ENCODE data around the gene ZFP36L1.

ZFP36L1 gene

GRCh38 chr14:68762953-68763764, 29.7 kb downstream of the ZFP36L1 start:
- TF ChIP-seq CTCF (IDR thresholded peaks at IDR 0.05; ENCODE audit: borderline replicate concordance, extremely low read depth, low read length, poor library complexity, severe bottlenecking) (no peak), EZH2 (IDR thresholded peaks at IDR 0.05; ENCODE audit: borderline replicate concordance, low read depth, low read length, severe bottlenecking) (no peak)
- H2AFZ ChIP-seq (ENCODE audit: low read depth, low read length), result no peak overlapping the region
- H3K4me2 ChIP-seq (ENCODE audit: insufficient read depth, low read length), result no peak overlapping the region
- H3K27ac ChIP-seq (ENCODE audit: low read length), result no peak overlapping the region
- no peaks in the 10 kb centered on the region for H4K20me1 ChIP-seq (ENCODE audit: insufficient read depth, low read length)
- H3K4me3 ChIP-seq (ENCODE audit: low read depth in 1 of 2, low read length in 2 of 2), result no peak overlapping the region
- H3K36me3 ChIP-seq (ENCODE audit: insufficient read depth, low read length), result no peaks in the 10 kb centered on the region
- no peak overlapping the region for H3K9ac ChIP-seq (ENCODE audit: low read depth, low read length)
- DNase-seq (no peak), ATAC-seq (ENCODE audit: insufficient read depth, low read depth) (no peak)
- H3K4me1 ChIP-seq (ENCODE audit: insufficient read depth, low read length), result no peaks in the 10 kb centered on the region
- no peaks in the 10 kb centered on the region for H3K27me3 ChIP-seq (ENCODE audit: insufficient read depth, low read length, poor library complexity)
- H3K9me3 ChIP-seq (ENCODE audit: insufficient read depth, low read length, severe bottlenecking), result no peaks in the 10 kb centered on the region
- H3K79me2 ChIP-seq (ENCODE audit: insufficient read depth, low read length), result no peaks in the 10 kb centered on the region

GRCh38 chr14:68761391-68761790, 31.5 kb downstream of the ZFP36L1 start:
- Histone ChIP-seq H3K9ac (ENCODE audit: low read depth, low read length) (no peak overlapping the region), H3K4me1 (ENCODE audit: insufficient read depth, low read length) (no peaks in the 10 kb centered on the region), H3K27me3 (ENCODE audit: insufficient read depth, low read length, poor library complexity) (no peaks in the 10 kb centered on the region), H2AFZ (ENCODE audit: low read depth, low read length) (no peak overlapping the region), H3K9me3 (ENCODE audit: insufficient read depth, low read length, severe bottlenecking) (no peaks in the 10 kb centered on the region), H3K4me2 (ENCODE audit: insufficient read depth, low read length) (no peak overlapping the region), H3K36me3 (ENCODE audit: insufficient read depth, low read length) (no peaks in the 10 kb centered on the region), H3K79me2 (ENCODE audit: insufficient read depth, low read length) (no peaks in the 10 kb centered on the region), H3K4me3 (ENCODE audit: low read depth in 1 of 2, low read length in 2 of 2) (no peak overlapping the region), H4K20me1 (ENCODE audit: insufficient read depth, low read length) (no peaks in the 10 kb centered on the region), H3K27ac (ENCODE audit: low read length) (no peak overlapping the region)
- DNase-seq (no peak), ATAC-seq (ENCODE audit: insufficient read depth, low read depth) (no peak)
- TF ChIP-seq EZH2 (IDR thresholded peaks at IDR 0.05; ENCODE audit: borderline replicate concordance, low read depth, low read length, severe bottlenecking) (no peak), CTCF (IDR thresholded peaks at IDR 0.05; ENCODE audit: borderline replicate concordance, extremely low read depth, low read length, poor library complexity, severe bottlenecking) (no peak)

GRCh38 chr14:68760761-68761160, 32.1 kb downstream of the ZFP36L1 start:
- TF ChIP-seq CTCF (IDR thresholded peaks at IDR 0.05; ENCODE audit: borderline replicate concordance, extremely low read depth, low read length, poor library complexity, severe bottlenecking), result no peak
- no peak for TF ChIP-seq EZH2 (IDR thresholded peaks at IDR 0.05; ENCODE audit: borderline replicate concordance, low read depth, low read length, severe bottlenecking)
- Histone ChIP-seq H3K36me3 (ENCODE audit: insufficient read depth, low read length) (no peaks in the 10 kb centered on the region), H3K27ac (ENCODE audit: low read length) (no peak overlapping the region), H3K79me2 (ENCODE audit: insufficient read depth, low read length) (no peaks in the 10 kb centered on the region), H4K20me1 (ENCODE audit: insufficient read depth, low read length) (no peaks in the 10 kb centered on the region), H3K4me3 (ENCODE audit: low read depth in 1 of 2, low read length in 2 of 2) (no peak overlapping the region), H2AFZ (ENCODE audit: low read depth, low read length) (no peak overlapping the region), H3K4me2 (ENCODE audit: insufficient read depth, low read length) (no peak overlapping the region), H3K9me3 (ENCODE audit: insufficient read depth, low read length, severe bottlenecking) (no peaks in the 10 kb centered on the region), H3K4me1 (ENCODE audit: insufficient read depth, low read length) (no peaks in the 10 kb centered on the region), H3K9ac (ENCODE audit: low read depth, low read length) (no peak overlapping the region), H3K27me3 (ENCODE audit: insufficient read depth, low read length, poor library complexity) (no peaks in the 10 kb centered on the region)
- no peak for DNase-seq
- no peak for ATAC-seq (ENCODE audit: insufficient read depth, low read depth)
